MG63 (cell line): Measurements from ENCODE around the gene TDRD12. TPM values are rescaled to one million over a fixed set of nuclear protein-coding genes. Genes with fewer than 3 reads are reported as not detected.

Experiments used
- DNase-seq: peaks from one replicate; pipeline ENCODE4 v3.0.0-alpha.2; 2020
- H3K27me3 ChIP-seq: fragments of 250-450 bp; sonication (Bioruptor Pico); 2 replicates; pipeline ENCODE4 v1.5.1; 2020; ENCODE audit warnings: mild to moderate bottlenecking, moderate library complexity
- H3K36me3 ChIP-seq: fragments of 250-450 bp; sonication (Bioruptor Pico); 2 replicates; pipeline ENCODE4 v1.5.1; 2020; ENCODE audit warnings: mild to moderate bottlenecking, moderate library complexity
- H3K4me3 ChIP-seq: fragments of 250-450 bp; sonication (Bioruptor Pico); 2 replicates; pipeline ENCODE4 v1.5.1; 2020; ENCODE audit warnings: mild to moderate bottlenecking, moderate library complexity
- H3K9me3 ChIP-seq: fragments of 250-450 bp; sonication (Bioruptor Pico); 2 replicates; pipeline ENCODE4 v1.5.1; 2020; ENCODE audit warnings: mild to moderate bottlenecking, moderate library complexity
- total RNA-seq: library from RNA; depleted of rRNA; stranded (reverse); fragments of >200 nt; shearing (Covaris generic); gene quantifications from 2 replicates; pipeline ENCODE4 v1.2.3, GENCODE V29; 2014; ENCODE audit warnings: low replicate concordance

The TDRD12 gene
- total RNA-seq, 1 experiment from 2014 or later = not detected

DNA sequence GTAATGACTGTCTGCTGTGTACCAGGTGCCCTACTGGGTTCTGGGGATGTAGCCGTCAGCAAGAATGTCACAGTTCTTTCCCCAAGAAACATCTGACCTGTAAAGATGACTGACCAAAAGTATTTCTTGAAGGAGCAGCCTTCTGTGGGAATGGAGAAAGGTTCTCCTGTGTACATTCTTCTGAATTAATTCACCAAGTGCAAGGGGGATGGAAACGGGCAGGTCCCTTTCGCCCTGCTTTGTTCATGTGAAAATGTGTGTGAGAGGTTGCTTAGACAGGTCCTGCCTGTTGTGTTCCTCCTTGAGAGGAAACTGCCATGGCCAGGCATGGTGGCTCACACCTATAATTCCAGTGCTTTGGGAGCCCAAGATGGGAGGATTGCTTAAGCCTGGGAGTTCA lies 93.0 kb downstream of the TDRD12 start:
- no peaks in the 10 kb centered on the region for H3K36me3 ChIP-seq
- no peak overlapping the region for H3K4me3 ChIP-seq
- DNase-seq = no peak
- no peaks in the 10 kb centered on the region for H3K27me3 ChIP-seq
- H3K9me3 ChIP-seq = no peaks in the 10 kb centered on the region

DNA sequence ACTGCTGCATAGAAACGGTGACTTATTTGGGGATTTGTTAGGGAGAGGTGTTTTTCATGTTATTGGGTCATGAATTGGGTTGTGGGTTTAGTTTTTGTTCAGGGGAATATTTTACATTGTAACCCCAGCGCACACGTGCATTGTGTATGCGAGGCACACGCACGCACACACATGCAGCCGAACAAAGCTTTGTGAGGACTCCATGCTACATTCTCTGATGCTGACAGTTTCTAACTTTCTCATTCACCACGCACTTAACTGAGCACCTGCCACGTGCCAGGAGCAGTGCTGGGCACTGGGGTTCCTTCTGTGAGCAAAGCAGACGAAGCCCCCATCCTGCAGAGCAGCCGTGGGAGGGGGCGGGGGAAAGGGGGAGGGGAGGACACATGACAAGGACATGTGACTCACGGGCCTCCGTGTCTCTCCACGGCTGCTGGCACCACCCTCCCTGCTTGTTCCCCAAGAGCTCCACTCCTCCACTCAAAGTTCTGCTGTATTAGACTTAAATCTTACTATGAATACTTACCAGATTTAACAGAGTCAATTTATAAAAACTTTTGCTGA lies 94.4 kb downstream of the TDRD12 start:
- H3K4me3 ChIP-seq = no peak overlapping the region
- no peaks in the 10 kb centered on the region for H3K36me3 ChIP-seq
- DNase-seq = no peak
- no peaks in the 10 kb centered on the region for H3K9me3 ChIP-seq
- no peaks in the 10 kb centered on the region for H3K27me3 ChIP-seq

DNA sequence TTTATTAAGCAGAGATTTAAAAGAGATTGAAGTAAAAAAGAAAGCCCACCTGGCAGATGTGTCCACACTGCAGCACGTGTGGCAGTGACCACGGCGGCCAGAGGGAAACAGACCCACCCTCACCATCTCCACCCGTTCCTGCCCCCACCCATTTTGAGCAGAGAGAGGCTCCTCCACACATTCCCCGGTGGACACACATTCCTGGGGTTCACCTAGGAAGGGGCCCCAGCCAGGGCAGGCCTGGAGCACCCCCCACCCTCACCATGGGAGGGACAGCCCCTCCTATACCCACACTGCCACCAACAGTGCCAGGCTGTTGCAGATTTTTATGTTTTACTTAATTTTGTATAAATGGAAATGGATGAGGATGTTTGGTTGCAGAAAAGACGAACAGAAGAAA lies 95.1 kb downstream of the TDRD12 start:
- Histone ChIP-seq H3K27me3 (no peaks in the 10 kb centered on the region), H3K36me3 (no peaks in the 10 kb centered on the region), H3K4me3 (no peak overlapping the region), H3K9me3 (no peaks in the 10 kb centered on the region)
- no peak for DNase-seq

DNA sequence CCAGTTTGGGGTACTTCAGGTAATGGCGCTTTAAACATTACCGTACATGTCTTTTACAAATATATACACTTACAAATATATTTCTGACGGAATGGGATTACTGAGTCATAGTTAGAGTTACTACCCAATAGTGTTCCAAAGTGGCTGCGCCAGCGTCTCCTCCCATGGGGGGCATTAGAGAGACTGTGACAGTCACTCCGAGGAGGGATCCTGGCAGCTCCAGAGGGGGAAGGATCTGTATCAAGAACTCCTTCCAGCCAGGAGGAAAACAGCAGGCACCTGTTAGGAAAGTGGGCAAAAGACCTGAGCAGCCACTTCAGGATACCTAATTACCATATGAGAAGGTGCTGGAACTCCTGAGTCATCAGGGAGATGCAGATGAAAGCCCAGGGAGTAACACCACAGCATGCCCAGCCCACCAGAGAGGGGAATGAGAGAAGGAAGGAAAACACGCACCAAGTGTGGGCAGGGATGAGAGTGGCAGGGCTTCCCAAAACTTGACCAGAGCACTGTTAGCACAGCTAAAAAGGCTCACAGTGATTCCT lies 97.1 kb downstream of the TDRD12 start:
- Histone ChIP-seq H3K36me3 (no peaks in the 10 kb centered on the region), H3K9me3 (no peaks in the 10 kb centered on the region), H3K4me3 (no peak overlapping the region), H3K27me3 (peaks cover 2% of the 10 kb centered on the region; the same call in 1 of the 2 replicates)
- DNase-seq = no peak

DNA sequence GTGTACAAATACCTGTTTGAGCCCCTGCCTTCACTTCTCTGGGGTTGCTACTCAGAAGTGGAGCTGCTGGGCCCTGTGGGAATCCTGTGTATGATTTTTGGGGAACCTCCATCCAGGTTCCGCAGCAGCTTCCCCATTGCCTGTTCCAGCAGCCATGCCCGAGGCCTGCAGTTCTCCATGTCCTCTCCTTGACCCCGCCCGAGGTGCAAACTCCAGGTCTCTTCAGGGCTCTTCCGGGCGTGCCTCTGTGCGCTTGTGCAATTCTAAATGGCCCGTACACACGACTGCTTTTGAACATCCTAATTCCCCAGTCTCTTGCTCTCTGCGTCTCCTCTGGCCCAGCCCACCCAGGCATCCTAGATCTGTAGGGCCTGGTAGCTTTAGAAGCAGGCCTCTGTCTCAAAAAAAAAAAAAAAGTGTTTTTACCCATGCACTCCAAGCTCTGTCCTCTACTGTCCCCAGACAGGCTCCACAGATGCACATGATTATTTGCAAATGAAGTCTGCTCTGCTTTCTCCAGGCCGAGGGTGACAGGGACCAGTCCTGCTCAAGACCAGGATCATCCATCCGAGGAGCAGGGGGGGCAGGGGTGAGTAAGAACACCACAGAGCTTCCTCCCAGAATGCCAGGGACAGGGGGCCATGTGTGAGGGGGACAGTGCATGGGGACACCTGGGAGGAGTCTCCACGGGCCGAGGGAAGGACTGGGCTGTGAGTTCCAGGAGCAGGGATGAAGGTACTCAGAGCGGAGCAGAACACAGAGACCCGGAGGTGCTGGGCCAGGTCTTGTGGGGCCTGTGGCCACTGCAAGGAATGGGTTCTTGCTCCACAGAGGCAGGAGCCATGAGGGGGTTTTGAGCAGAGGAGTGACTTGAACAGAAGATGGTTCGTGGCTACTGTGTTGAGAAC lies 98.3 kb downstream of the TDRD12 start:
- DNase-seq = no peak
- Histone ChIP-seq H3K4me3 (no peak overlapping the region), H3K9me3 (no peaks in the 10 kb centered on the region), H3K36me3 (no peaks in the 10 kb centered on the region), H3K27me3 (peaks cover 2% of the 10 kb centered on the region; the same call in 1 of the 2 replicates)

DNA sequence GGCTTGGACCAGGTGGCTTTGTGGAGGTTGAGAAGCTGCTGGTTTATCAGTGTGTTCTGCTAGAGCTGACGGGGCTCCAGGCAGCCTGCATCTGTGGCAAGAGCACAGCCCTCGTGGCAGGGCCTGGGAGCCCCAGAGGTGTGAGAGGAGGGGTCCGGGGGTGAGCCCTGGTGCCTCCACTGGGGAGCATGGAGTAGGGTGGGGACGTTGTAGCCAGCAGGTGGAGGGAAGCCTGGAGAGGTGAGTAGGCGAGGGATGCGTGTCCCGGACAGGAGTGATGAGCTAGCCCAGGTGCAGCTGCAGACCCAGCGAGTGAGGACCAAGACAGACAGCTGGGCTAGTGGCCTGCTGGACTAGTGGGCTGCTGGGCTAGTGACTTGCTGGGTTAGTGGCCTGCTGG lies 99.0 kb downstream of the TDRD12 start:
- no peak for DNase-seq
- H3K36me3 ChIP-seq = no peaks in the 10 kb centered on the region
- H3K9me3 ChIP-seq = no peaks in the 10 kb centered on the region
- H3K27me3 ChIP-seq = peaks cover 2% of the 10 kb centered on the region; the same call in 1 of the 2 replicates
- no peak overlapping the region for H3K4me3 ChIP-seq

DNA sequence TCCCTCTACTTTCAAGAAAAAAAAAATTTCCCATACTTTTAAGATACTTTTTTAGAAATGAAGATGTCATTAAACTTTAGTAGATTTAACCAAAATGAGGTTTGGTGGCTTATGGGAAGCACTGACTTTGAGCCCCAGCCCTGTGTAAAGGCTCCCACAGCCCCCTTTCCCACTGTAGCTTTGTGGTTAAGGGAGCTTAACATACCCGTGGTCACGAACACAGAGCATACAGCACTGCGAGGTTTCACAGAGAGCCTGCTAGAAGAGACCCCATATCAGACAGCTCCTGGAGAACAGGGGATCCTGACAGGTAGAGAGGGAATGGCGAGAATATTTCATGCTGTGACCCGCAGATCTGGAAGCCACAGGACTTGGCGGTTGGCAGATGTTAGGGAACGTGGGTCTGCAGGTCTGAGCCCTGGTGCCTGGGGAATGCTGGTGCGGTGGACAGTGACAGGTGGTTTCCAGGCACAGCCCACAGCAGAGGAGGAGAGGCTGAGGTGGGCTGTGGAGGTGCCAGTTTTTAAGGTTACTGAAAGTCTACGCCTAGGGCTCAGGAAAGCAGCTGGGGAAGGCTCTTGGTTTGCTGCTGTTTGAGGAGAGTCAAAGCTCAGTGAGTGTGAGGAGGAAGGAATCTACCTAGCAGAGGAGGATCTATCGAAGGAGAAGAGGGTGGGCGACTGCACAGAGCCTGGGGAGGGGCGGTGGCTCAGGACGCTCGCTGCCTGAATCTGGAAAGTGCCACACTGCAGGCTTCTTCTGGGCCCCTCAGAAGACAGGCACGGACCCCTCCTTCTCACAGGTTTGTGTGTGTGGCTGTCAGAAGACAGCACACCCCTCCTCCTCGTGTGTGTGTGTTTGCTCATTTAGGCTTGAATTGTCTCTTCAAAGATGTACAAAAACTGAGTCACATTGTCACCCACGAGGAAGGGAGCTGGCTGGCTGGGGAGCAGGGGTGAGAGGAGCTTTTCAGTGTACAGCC lies 100.1 kb downstream of the TDRD12 start:
- no peak overlapping the region for H3K4me3 ChIP-seq
- H3K36me3 ChIP-seq = no peaks in the 10 kb centered on the region
- peaks cover 2% of the 10 kb centered on the region; the same call in 1 of the 2 replicates for H3K27me3 ChIP-seq
- H3K9me3 ChIP-seq = no peaks in the 10 kb centered on the region
- no peak for DNase-seq

DNA sequence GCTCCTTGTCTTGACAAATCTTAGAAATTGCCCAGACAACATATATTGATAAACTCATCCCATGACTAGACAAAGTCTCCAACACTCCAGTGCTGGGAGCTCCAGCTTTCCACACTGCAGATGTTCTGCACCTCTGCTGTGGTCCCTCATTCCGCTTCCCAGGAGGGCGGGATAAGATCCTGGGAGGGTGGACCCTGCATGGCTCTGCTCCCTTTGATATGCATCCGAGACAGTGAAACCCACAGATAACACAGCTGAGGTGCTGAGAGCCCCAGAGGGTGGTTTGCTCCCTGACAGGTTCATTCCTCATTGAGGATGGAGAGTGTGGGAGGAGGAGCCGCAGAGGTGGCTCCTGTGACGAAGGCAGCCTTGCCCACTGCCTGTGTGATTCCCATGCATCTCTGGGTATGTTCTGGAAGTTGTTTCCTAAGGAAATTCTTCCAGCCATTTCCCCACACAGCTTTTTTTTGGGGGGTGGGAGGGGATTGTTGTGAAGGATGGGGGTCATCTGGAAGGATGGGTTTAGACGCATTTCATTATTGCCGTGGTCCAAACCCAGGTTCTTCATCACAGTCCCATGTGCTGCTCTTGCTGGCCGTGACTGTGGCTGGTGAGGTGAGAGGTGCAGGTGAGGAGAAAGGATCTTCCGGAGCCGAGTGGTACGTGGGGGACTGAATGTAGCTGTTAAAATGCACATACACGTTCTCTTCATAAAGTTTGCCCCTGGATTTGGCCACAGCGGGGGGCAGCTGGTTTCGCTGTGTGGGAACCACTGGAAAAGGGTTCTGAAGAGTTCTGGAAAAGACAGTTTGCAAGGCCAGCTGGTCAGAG lies 103.6 kb downstream of the TDRD12 start:
- Histone ChIP-seq H3K36me3 (no peaks in the 10 kb centered on the region), H3K27me3 (peaks cover 2% of the 10 kb centered on the region; the same call in 1 of the 2 replicates), H3K9me3 (no peaks in the 10 kb centered on the region), H3K4me3 (no peak overlapping the region)
- no peak for DNase-seq

DNA sequence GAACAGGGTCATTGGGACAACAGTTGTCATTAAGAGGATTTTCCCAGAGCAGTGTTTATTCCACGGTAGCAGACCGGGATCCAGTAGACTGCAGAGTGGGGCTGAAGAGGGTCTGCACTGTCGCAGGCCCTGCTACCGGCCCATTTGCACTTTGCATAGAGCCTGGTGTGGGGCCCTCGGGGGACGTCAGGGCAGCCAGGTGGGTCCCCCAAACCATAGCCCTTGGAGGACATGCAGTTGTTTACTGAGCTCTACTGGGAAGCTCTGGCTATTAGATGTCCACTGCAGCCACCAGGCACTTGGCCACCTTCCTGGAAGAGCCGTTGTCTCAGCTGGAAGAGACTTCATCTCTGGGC lies 104.2 kb downstream of the TDRD12 start:
- DNase-seq = no peak
- Histone ChIP-seq H3K4me3 (no peak overlapping the region), H3K27me3 (peaks cover 2% of the 10 kb centered on the region; the same call in 1 of the 2 replicates), H3K9me3 (no peaks in the 10 kb centered on the region), H3K36me3 (no peaks in the 10 kb centered on the region)

DNA sequence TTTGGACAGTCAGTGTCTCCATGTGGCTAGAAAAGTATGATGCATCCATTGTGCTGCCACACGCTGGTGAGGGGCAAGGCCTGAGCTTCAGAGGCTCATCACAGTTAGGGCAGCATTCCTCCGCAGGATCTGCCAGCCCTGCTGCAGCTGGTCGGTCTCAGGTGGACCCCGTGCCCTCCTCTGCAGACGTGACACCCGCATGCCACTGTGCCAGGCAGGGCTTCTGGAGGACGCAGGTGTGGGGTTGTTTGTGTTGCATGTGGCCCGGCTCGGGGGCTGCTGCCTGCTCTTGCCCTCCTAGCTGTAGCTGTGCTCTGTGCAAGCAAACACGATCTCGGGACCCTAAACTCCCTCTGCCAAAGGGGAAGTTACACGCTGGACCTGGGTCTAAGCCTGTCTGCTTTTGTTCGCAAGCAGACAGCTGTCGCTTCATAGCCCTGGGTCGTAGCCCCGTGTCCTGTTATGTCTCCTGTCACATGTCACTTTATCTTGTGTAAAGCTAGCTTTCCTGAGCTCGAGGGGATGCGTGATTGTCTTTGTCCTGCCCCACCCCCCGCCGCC lies 104.7 kb downstream of the TDRD12 start:
- Histone ChIP-seq H3K9me3 (no peaks in the 10 kb centered on the region), H3K36me3 (no peaks in the 10 kb centered on the region), H3K27me3 (peaks cover 2% of the 10 kb centered on the region; the same call in 1 of the 2 replicates), H3K4me3 (no peak overlapping the region)
- DNase-seq = no peak

DNA sequence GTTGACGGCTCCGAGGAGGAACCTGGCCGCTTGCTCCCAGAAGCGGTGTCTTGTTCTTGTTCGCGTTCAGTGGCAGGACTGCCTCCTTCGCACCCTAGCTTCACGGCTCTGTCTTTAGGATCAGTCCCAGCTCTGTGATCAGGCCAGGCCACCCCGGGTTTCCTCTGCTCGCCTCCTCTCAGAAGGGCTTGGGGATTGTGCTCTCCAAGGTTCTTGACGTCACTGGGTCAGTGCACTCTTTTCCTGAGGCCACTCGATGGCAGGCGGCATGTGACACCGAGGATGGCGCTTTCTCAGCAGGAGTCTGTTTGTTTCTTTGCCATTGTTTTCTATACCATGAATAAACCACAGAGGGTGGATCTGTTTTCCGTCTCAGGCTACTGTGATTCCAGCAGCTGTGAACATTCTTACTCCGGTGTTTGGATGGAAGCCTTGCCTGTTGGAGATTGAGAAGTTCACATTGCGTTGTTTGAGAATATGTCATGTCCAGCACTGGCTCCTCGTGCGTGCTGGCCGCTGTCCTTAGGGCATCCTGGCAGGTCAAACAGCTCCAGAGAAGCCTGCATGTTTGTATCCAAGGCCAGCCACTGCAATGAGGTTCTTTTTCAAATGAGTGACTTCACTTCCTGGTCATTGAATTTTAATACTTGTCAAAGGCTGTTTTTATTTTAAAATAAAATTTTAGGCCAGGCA lies 105.5 kb downstream of the TDRD12 start:
- H3K27me3 ChIP-seq = peaks cover 2% of the 10 kb centered on the region; the same call in 1 of the 2 replicates
- H3K9me3 ChIP-seq = no peaks in the 10 kb centered on the region
- H3K36me3 ChIP-seq = no peaks in the 10 kb centered on the region
- no peak for DNase-seq
- H3K4me3 ChIP-seq = no peak overlapping the region

DNA sequence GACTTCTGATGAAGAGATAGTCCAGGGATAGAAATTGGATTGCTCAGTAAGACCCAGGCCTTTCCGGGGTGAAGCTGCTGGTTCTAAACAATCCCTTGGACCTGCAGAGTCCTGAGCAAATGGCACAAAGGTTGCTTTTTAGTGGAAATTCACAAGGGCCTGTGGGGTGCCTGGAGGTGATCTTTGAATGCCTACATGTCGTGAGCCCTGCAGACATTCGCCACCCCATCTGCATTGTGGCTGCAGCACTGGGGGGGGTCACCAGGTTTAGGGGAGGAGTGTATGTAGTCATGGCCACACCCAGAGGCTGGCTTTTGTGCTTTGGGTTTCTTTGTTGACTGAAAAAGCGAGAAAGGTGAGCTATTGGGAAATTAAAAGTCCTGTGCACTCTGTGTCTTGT lies 108.6 kb downstream of the TDRD12 start:
- no peak for DNase-seq
- Histone ChIP-seq H3K36me3 (no peaks in the 10 kb centered on the region), H3K27me3 (no peaks in the 10 kb centered on the region), H3K9me3 (no peaks in the 10 kb centered on the region), H3K4me3 (no peak overlapping the region)

DNA sequence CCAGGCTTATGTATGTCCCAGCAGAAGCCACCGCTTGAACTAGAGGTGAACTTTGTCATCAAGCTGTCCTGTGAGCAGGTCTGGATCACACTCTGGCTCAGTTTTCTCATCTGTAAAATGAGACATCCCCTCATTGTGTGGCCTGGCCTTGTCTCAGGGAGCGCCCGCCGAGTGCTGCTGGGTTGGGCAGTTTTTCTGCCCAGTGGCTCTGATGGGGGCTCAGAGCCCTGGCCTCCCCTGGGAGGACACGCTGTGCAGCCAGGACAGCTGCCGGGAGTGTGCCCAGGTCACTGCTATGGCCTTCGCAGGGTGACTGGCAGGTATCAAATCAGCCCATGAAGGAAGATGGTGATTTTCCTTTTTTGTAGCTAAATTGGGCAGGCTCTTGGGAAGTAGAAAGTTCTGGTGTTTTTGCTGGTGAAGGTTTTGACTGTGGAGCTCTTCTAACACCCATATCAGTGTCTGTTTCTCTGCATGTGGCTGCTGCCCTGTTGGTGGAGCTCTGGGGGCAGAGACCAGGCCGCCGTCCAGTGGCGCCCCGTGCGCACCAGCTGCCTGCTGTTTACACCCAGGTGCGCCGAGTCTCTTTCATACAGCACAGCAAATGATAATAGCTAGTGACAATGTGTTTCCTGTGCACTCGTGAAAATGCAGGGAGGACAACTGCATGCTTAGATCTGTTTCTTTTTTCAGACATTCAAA lies 109.2 kb downstream of the TDRD12 start:
- DNase-seq = no peak

DNA sequence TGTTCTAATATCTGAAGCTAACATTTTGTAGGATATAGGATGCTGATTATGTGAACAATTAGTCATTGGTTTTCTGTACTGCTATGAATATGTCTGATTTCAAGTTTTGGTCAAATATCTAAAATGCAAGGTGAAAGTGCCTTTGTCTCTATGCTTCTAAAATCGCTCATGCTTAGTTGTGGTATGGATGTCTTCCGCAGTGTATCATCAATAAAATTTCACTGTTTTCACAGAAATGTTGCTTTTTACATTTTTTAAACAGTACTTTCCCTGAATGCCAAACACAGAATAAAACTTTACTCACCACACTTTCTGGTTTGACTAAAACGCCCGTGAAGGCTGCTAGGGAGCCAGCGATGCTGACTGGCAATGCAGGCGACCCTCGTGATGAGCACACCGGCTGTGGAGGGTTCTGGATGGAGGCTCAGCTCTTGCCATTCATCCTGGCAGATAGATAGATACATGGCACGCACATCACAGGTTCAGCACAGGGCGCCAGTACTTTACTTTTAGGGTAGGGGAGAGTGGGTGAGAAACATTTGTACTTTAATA lies 109.9 kb downstream of the TDRD12 start:
- Histone ChIP-seq H3K4me3 (no peak overlapping the region), H3K36me3 (no peaks in the 10 kb centered on the region), H3K9me3 (no peaks in the 10 kb centered on the region), H3K27me3 (no peaks in the 10 kb centered on the region)
- no peak for DNase-seq

More for the DNA sequence above, 109.2 kb downstream of the TDRD12 start:
- H3K4me3 ChIP-seq = no peak overlapping the region
- H3K9me3 ChIP-seq = no peaks in the 10 kb centered on the region
- H3K27me3 ChIP-seq = no peaks in the 10 kb centered on the region
- no peaks in the 10 kb centered on the region for H3K36me3 ChIP-seq
